H9 (cell line): ENCODE results near the gene SLC9A2. TPM values are rescaled to one million over a fixed set of nuclear protein-coding genes. Genes with fewer than 3 reads are reported as not detected.

ENCODE experiments used
- DNase-seq: peaks from one replicate; pipeline ENCODE4 v3.0.0-alpha.2; 2017
- H2AFZ ChIP-seq: one replicate; pipeline ENCODE4 v1.6.1; 2013; ENCODE audit warnings: mild to moderate bottlenecking, low read length, control low read depth, moderate library complexity
- H2AK5ac ChIP-seq: 2 replicates; pipeline ENCODE4 v1.6.1; 2013; ENCODE audit warnings: low read length, control low read depth, mixed read lengths; ENCODE audit not compliant: insufficient read length
- H2BK120ac ChIP-seq: one replicate; pipeline ENCODE4 v1.6.1; 2013; ENCODE audit warnings: low read depth, mild to moderate bottlenecking, low read length, control low read depth, inconsistent platforms; ENCODE audit not compliant: poor library complexity, severe bottlenecking
- H2BK12ac ChIP-seq: 2 replicates; pipeline ENCODE4 v1.6.1; 2013; ENCODE audit warnings: low read length, control low read depth, mixed read lengths, low read depth; ENCODE audit not compliant: insufficient read length
- H2BK15ac ChIP-seq: 2 replicates; pipeline ENCODE4 v1.6.1; 2013; ENCODE audit warnings: low read depth, low read length, control low read depth
- H2BK20ac ChIP-seq: one replicate; pipeline ENCODE4 v1.6.1; 2013; ENCODE audit warnings: low read depth, mild to moderate bottlenecking, low read length, control low read depth, inconsistent platforms; ENCODE audit not compliant: poor library complexity, severe bottlenecking
- H2BK5ac ChIP-seq: 2 replicates; pipeline ENCODE4 v1.6.1; 2013; ENCODE audit warnings: low read length, control low read depth, mixed read lengths; ENCODE audit not compliant: insufficient read length
- H3K14ac ChIP-seq: 2 replicates; pipeline ENCODE4 v1.6.1; 2013; ENCODE audit warnings: low read length, control low read depth; ENCODE audit not compliant: insufficient read depth
- H3K18ac ChIP-seq: 2 replicates; pipeline ENCODE4 v1.6.1; 2013; ENCODE audit warnings: low read depth, mild to moderate bottlenecking, mixed read lengths, low read length, control low read depth; ENCODE audit not compliant: insufficient read length
- H3K23ac ChIP-seq: 2 replicates; pipeline ENCODE4 v1.6.1; 2013; ENCODE audit warnings: low read length, control low read depth, mixed read lengths, low read depth; ENCODE audit not compliant: insufficient read length
- H3K23me2 ChIP-seq: 2 replicates; pipeline ENCODE4 v1.6.1; 2013; ENCODE audit warnings: low read depth, mild to moderate bottlenecking, mixed read lengths, low read length, control low read depth; ENCODE audit not compliant: insufficient read length, poor library complexity, severe bottlenecking
- H3K27ac ChIP-seq: 2 replicates; pipeline ENCODE4 v1.5.1; 2013; ENCODE audit warnings: low read length, control low read depth, mixed read lengths, low read depth; ENCODE audit not compliant: insufficient read length
- H3K27me3 ChIP-seq: 2 replicates; pipeline ENCODE4 v1.6.1; 2013; ENCODE audit warnings: low read length, control low read depth, inconsistent platforms; ENCODE audit not compliant: insufficient read depth
- H3K4ac ChIP-seq: 2 replicates; pipeline ENCODE4 v1.6.1; 2013; ENCODE audit warnings: low read depth, mild to moderate bottlenecking, control low read depth, inconsistent platforms, low read length, moderate library complexity
- H3K4me1 ChIP-seq: 2 replicates; pipeline ENCODE4 v1.6.1; 2013; ENCODE audit warnings: low read length, control low read depth, inconsistent platforms; ENCODE audit not compliant: insufficient read depth
- H3K4me2 ChIP-seq: 2 replicates; pipeline ENCODE4 v1.6.1; 2013; ENCODE audit warnings: low read length, control low read depth, mixed read lengths; ENCODE audit not compliant: insufficient read length, insufficient read depth
- H3K56ac ChIP-seq: 2 replicates; pipeline ENCODE4 v1.6.1; 2013; ENCODE audit warnings: low read depth, mild to moderate bottlenecking, mixed read lengths, low read length, control low read depth; ENCODE audit not compliant: insufficient read length
- H3K79me1 ChIP-seq: 2 replicates; pipeline ENCODE4 v1.6.1; 2013; ENCODE audit warnings: low read depth, mild to moderate bottlenecking, moderate library complexity, low read length, control low read depth, inconsistent platforms; ENCODE audit not compliant: insufficient read depth, poor library complexity, severe bottlenecking
- H3K79me2 ChIP-seq: 2 replicates; pipeline ENCODE4 v1.6.1; 2013; ENCODE audit warnings: low read length, control low read depth, inconsistent platforms; ENCODE audit not compliant: insufficient read depth
- H3K9ac ChIP-seq: 2 replicates; pipeline ENCODE4 v1.6.1; 2013; ENCODE audit warnings: low read length, control low read depth, mixed read lengths; ENCODE audit not compliant: insufficient read length; ENCODE audit errors: extremely low read depth
- H3K9me3 ChIP-seq: one replicate; pipeline ENCODE4 v1.6.1; 2013; ENCODE audit warnings: low read depth, low read length, inconsistent platforms; ENCODE audit not compliant: control insufficient read depth
- H3T11ph ChIP-seq: one replicate; pipeline ENCODE4 v1.6.1; 2013; ENCODE audit warnings: mild to moderate bottlenecking, low read length, control low read depth, inconsistent platforms
- H4K20me1 ChIP-seq: one replicate; pipeline ENCODE4 v1.6.1; 2013; ENCODE audit not compliant: control insufficient read depth, insufficient read length, insufficient read depth
- H4K5ac ChIP-seq: 2 replicates; pipeline ENCODE4 v1.6.1; 2013; ENCODE audit warnings: low read depth, mild to moderate bottlenecking, mixed read lengths, low read length, control low read depth; ENCODE audit not compliant: insufficient read length
- H4K8ac ChIP-seq: replicated peaks from 2 replicates; pipeline ENCODE4 v1.6.1; 2013; ENCODE audit warnings: low read length, control low read depth, mixed read lengths, low read depth; ENCODE audit not compliant: insufficient read length
- H4K91ac ChIP-seq: 2 replicates; pipeline ENCODE4 v1.6.1; 2013; ENCODE audit warnings: low read depth, mild to moderate bottlenecking, moderate library complexity, mixed read lengths, low read length, control low read depth; ENCODE audit not compliant: insufficient read length
- H3K27ac Mint-ChIP-seq, 3 experiments: 2 replicates in 2 of 3; 3 replicates in 1 of 3; pipeline ENCODE4 v1.8.0; 2020 to 2021; ENCODE audit warnings: mixed read lengths in 3 of 3, mild to moderate bottlenecking in 1 of 3, moderate library complexity in 1 of 3
- H3K27me3 Mint-ChIP-seq: 2 replicates; pipeline ENCODE4 v1.8.0; 2021; ENCODE audit warnings: low read depth, mild to moderate bottlenecking, moderate library complexity, mixed read lengths
- H3K36me3 Mint-ChIP-seq, 3 experiments: 2 replicates in 2 of 3; 3 replicates in 1 of 3; pipeline ENCODE4 v1.8.0; 2020 to 2021; ENCODE audit warnings: low read depth in 3 of 3, mixed read lengths in 3 of 3; ENCODE audit not compliant: insufficient read depth in 1 of 3
- H3K4me1 Mint-ChIP-seq, 2 experiments: 2 replicates each; pipeline ENCODE4 v1.8.0; 2020; ENCODE audit warnings: mixed read lengths in 2 of 2
- H3K4me3 Mint-ChIP-seq, 2 experiments: 2 replicates in 1 of 2; 3 replicates in 1 of 2; pipeline ENCODE4 v1.8.0; 2020 to 2021; ENCODE audit warnings: mild to moderate bottlenecking in 2 of 2, mixed read lengths in 2 of 2, moderate library complexity in 1 of 2
- H3K9me3 Mint-ChIP-seq, 2 experiments: 2 replicates in 1 of 2; 3 replicates in 1 of 2; pipeline ENCODE4 v1.8.0; 2020; ENCODE audit warnings: mild to moderate bottlenecking in 2 of 2, mixed read lengths in 2 of 2, moderate library complexity in 1 of 2
- WGBS: extraction: QIAGEN DNeasy Blood & Tissue Kit; methylation state at CpG from one replicate; pipeline ENCODE4 v1.1.7; 2013; ENCODE audit warnings: missing lambda C conversion rate, low lambda C conversion rate, mixed read lengths; ENCODE audit not compliant: insufficient read length; ENCODE audit errors: extremely low coverage; 5-methylcytosine and 5-hydroxymethylcytosine counted together
- total RNA-seq: library from RNA; stranded (reverse); gene quantifications from 2 replicates; pipeline ENCODE4 v1.2.1, GENCODE V29; 2021
- TF ChIP-seq, protein P1 (sequence below): fragments of 200-600 bp; sonication (generic); conservative IDR thresholded peaks from 3 replicates; pipeline ENCODE4 v1.8.0; 2021; ENCODE audit warnings: antibody characterized with exemption, mild to moderate bottlenecking

The SLC9A2 gene
- total RNA-seq, 1 experiment from 2014 or later = 0.04 TPM

DNA sequence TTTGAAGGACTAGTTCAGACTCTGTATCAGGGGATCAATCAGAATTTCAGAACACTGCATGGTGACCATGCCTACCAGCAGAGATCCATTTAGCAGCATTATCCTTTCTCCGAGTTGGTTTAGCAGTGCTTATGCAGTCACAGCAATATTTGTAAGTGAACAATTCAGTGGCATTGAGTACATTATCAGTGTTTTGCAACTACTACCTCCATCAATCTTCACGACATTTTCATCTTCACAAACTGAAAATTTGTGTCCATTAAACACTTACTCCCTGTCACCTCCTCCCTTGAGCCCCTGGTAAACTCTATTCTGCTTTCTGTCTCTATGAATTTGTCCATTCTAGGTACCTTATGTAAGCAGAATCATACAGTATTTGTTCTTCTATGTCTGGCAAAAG is 20.1 kb downstream of the SLC9A2 start:
- no peak overlapping the region for H2BK15ac ChIP-seq
- no peak overlapping the region for H4K91ac ChIP-seq
- no peak overlapping the region for H4K8ac ChIP-seq
- no peak overlapping the region for H3K56ac ChIP-seq
- no peaks in the 10 kb centered on the region for H3K79me2 ChIP-seq
- no peak overlapping the region for H3K4me2 ChIP-seq
- Mint-ChIP-seq H3K4me1 (peaks cover 0 to 3% of the 10 kb centered on the region in 2 experiments; a peak in 1 of 4 replicates), H3K9me3 (no peaks in the 10 kb centered on the region), H3K36me3 (no peaks in the 10 kb centered on the region), H3K27ac (no peak overlapping the region), H3K4me3 (no peak overlapping the region), H3K27me3 (peaks cover 2% of the 10 kb centered on the region)
- TF ChIP-seq, protein P1, sequence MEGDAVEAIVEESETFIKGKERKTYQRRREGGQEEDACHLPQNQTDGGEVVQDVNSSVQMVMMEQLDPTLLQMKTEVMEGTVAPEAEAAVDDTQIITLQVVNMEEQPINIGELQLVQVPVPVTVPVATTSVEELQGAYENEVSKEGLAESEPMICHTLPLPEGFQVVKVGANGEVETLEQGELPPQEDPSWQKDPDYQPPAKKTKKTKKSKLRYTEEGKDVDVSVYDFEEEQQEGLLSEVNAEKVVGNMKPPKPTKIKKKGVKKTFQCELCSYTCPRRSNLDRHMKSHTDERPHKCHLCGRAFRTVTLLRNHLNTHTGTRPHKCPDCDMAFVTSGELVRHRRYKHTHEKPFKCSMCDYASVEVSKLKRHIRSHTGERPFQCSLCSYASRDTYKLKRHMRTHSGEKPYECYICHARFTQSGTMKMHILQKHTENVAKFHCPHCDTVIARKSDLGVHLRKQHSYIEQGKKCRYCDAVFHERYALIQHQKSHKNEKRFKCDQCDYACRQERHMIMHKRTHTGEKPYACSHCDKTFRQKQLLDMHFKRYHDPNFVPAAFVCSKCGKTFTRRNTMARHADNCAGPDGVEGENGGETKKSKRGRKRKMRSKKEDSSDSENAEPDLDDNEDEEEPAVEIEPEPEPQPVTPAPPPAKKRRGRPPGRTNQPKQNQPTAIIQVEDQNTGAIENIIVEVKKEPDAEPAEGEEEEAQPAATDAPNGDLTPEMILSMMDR = no peak
- H3K27ac ChIP-seq = no peak overlapping the region
- H3K23me2 ChIP-seq = no peaks in the 10 kb centered on the region
- H3T11ph ChIP-seq = no peak overlapping the region
- H2AK5ac ChIP-seq = no peak overlapping the region
- H2AFZ ChIP-seq = no peak overlapping the region
- H2BK120ac ChIP-seq = no peak overlapping the region
- H3K4me1 ChIP-seq = no peaks in the 10 kb centered on the region
- H3K18ac ChIP-seq = no peak overlapping the region
- no peak overlapping the region for H3K14ac ChIP-seq
- no peaks in the 10 kb centered on the region for H3K27me3 ChIP-seq
- no peak overlapping the region for H2BK12ac ChIP-seq
- H3K23ac ChIP-seq = no peak overlapping the region
- H3K9ac ChIP-seq = no peak overlapping the region
- no peak for DNase-seq
- H4K20me1 ChIP-seq = no peaks in the 10 kb centered on the region
- H2BK5ac ChIP-seq = no peak overlapping the region
- no CpG with 5 or more reads among the region's 2 CpGs for WGBS
- H2BK20ac ChIP-seq = no peak overlapping the region
- H4K5ac ChIP-seq = no peak overlapping the region
- H3K4ac ChIP-seq = no peak overlapping the region
- no peaks in the 10 kb centered on the region for H3K79me1 ChIP-seq
- no peaks in the 10 kb centered on the region for H3K9me3 ChIP-seq
